GM21717 (cell line): Measurements from ENCODE around the gene NT5C1A.

Source experiments
- ATAC-seq: cut with Tn5 transposase; IDR thresholded peaks from one replicate; pipeline ENCODE4 v1.9.1; 2021; ENCODE audit warnings: mild to moderate bottlenecking, moderate library complexity; ENCODE audit not compliant: unreplicated experiment

The NT5C1A gene

GRCh38 chr1:39613250-39613649 lies 58.7 kb downstream of the NT5C1A start:
- ATAC-seq, result no peak

DNA sequence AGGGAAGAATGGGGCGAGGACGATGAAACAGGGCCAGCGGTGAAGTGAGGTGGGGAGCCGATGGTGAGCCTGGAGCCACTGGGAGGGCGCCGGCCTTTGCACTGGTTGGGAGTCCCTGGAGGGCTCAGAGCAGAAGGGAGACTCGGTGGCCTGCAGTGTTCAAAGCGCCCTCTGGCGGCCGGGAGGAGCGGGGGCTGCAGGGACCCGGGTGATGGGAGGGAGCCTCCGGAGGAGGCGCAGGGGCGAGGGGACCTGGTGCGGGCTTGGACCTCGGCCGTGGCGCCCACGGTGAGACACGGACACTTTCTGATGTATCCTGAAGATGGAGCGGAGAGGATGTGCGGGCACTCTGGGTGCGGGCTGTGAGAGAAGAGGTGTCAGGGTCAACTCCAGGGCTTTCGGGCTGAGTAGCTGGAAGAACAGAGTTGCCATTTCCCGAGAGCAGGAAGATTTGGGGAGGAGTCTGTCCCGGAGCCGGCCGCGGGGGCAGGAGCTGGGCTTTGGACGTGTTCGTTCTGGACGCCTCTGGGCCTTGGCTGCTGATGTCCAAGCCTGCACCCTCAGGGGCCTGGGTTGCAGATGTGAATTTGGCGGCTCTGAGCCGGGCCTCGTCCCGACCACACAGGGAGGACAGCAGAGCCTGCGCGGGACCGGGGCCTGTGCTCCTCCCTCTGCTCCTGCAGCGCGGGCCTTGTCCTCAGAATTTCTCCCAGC lies 62.1 kb downstream of the NT5C1A start:
- ATAC-seq, result no peak
